AG04449 (cell line): Measurements from ENCODE around the gene ERC2.

ENCODE experiments used
- CTCF ChIA-PET: fragments of 350-600 bp; formaldehyde crosslinking; extraction: SDS; loops from one replicate; lab custom pipeline; 2021; ENCODE audit warnings: antibody characterized with exemption; lab: Yijun Ruan, JAX
- POLR2A ChIA-PET: fragments of 400-600, 350-600 bp; formaldehyde crosslinking; extraction: SDS; loops from one replicate; lab custom pipeline; 2020; ENCODE audit warnings: antibody characterized with exemption, inconsistent platforms; lab: Yijun Ruan, JAX
- DNase-seq: peaks from one replicate; pipeline ENCODE4 v3.0.0-alpha.2; 2010; ENCODE audit warnings: low read depth, low spot score
- H3K4me3 ChIP-seq: 2 replicates; pipeline ENCODE4 v1.5.1; 2011; ENCODE audit warnings: low read depth, mild to moderate bottlenecking, control low read depth, low read length
- TF ChIP-seq, protein P1 (sequence below): IDR thresholded peaks from one replicate; pipeline ENCODE4 v1.5.1; 2011; ENCODE audit warnings: mild to moderate bottlenecking, moderate library complexity, low read length, control low read depth, inconsistent platforms; ENCODE audit not compliant: insufficient read depth; ENCODE audit errors: missing control alignments

ERC2 gene

DNA sequence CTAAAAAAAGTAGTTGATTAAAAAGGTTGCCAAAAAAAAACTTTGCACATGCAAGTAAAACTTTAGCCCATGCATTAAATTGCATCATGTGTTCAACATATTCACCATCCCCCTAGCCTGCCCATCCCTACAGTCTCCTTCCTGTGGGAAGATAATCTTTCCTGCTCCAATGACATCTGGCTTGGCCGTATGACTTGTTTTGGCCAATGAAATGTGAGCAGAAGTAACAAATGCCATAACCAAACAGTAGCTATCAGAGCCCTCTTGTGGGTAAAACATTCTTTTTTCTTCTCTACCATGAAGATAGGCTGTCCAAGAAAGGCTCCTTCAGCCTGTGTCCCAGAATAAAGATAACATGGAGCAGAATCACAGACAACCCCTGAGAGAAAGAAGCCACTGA is 15.3 kb downstream of the ERC2 start:
- no peak overlapping the region for H3K4me3 ChIP-seq
- no peak for DNase-seq
- POLR2A ChIA-PET = no interaction called here
- TF ChIP-seq, protein P1, sequence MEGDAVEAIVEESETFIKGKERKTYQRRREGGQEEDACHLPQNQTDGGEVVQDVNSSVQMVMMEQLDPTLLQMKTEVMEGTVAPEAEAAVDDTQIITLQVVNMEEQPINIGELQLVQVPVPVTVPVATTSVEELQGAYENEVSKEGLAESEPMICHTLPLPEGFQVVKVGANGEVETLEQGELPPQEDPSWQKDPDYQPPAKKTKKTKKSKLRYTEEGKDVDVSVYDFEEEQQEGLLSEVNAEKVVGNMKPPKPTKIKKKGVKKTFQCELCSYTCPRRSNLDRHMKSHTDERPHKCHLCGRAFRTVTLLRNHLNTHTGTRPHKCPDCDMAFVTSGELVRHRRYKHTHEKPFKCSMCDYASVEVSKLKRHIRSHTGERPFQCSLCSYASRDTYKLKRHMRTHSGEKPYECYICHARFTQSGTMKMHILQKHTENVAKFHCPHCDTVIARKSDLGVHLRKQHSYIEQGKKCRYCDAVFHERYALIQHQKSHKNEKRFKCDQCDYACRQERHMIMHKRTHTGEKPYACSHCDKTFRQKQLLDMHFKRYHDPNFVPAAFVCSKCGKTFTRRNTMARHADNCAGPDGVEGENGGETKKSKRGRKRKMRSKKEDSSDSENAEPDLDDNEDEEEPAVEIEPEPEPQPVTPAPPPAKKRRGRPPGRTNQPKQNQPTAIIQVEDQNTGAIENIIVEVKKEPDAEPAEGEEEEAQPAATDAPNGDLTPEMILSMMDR = no peak
- CTCF ChIA-PET = no interaction called here

DNA sequence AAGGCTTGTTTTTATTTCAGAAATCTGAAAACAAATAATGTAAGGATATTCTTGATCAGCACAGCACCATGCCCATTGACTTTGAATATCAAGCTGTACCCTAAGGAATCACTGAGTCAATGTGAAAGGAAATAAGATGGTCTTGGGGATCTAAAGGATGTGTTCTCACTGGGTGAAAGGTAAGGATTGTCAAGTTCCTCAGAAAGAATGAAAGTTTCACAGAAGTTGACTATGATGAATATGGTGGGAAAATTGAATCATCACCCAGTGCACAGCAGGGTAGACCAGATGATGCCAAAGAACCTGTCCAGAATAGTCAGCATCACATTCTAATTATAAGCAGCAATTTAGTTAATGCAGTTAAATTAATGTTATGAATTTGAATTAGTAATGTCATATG is 16.2 kb downstream of the ERC2 start:
- ChIA-PET POLR2A (no interaction called here), CTCF (no interaction called here)
- no peak overlapping the region for H3K4me3 ChIP-seq
- TF ChIP-seq, protein P1 = no peak
- no peak for DNase-seq

DNA sequence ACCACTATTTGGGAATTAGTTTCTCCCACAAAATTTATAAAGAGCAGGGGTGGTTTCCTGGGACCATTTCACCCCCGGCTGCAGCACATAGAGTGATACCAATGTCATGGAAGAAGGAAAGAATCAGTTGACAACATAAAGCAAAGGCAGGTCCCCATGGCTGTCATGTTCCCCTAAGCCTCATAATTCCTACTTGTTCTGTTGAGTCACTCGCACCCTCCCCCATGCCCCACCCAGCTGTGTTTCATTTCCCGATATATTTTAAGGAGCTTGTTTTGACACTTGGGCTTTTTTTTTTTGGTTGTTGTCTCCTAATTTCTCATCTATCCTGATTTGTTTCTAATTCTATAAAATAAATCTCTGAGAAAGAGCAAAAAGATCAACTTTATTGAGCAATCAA is 24.9 kb downstream of the ERC2 start:
- DNase-seq = no peak
- ChIA-PET CTCF (no interaction called here), POLR2A (no interaction called here)
- H3K4me3 ChIP-seq = no peak overlapping the region
- TF ChIP-seq, protein P1 = no peak

DNA sequence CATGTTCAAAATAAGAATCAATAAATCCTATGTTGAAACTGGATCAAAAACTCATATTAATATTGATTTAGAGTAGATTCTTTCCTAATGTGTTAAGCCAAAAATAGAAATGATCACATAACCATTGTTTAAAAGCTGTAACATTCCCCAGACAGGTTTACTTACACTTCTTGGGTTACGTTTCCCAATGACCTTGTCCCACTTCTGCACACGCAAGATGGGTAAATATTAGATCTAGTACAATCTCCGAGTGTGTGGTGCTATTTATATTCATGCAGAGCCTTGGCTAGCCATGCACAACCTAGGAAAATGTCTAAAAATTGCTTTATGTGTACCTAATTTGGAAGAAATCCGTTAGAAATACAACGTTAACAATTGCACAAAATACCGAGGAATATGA is 39.6 kb downstream of the ERC2 start:
- CTCF ChIA-PET = no interaction called here
- TF ChIP-seq, protein P1 = no peak

DNA sequence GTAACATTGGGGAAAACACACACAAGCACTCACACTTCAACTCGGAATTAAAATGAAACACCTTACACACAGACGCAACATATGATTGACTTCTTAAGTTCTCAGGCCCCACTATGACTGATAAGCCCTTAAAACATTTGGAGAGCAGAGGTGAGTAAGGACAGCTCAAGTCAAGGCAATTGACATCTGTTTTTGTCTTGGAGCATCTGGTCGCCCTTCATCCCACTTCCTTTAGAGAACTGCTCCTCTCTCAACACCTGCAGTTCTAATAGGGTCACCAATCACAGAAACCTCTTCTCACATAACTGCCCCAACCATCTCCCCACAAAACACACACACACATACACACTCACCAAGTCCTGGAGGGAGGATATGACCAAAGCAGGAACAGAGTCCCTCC is 43.4 kb downstream of the ERC2 start:
- H3K4me3 ChIP-seq = no peak overlapping the region
- TF ChIP-seq, protein P1 = no peak
- no peak for DNase-seq
- ChIA-PET POLR2A (no interaction called here), CTCF (no interaction called here)

More for the DNA sequence above, 39.6 kb downstream of the ERC2 start:
- no peak for DNase-seq
- POLR2A ChIA-PET = no interaction called here
- no peak overlapping the region for H3K4me3 ChIP-seq

DNA sequence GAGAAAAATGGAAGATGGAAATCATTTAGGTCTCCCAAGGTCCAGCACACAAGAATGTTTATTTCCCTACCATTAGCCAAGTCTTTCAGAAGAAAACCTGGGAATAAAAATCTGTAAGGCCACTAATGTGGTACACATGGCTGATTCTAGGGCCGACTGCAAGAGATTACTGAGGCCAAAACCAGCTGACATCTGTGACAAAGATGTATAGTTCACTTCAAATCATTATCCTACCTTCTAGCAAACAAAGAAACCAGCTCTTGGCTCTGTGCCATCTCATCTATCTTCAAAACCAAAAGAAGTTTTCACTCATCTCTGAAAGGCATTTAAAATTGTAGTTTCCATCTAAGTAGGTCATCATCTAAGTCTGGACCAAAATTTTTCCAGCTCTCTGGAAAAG is 43.9 kb downstream of the ERC2 start:
- TF ChIP-seq, protein P1 = no peak
- CTCF ChIA-PET = no interaction called here
- no peak overlapping the region for H3K4me3 ChIP-seq
- DNase-seq = no peak
- POLR2A ChIA-PET = no interaction called here
